Left ventricle myocardium inferior (tissue), 1 donor: ENCODE data around the gene TMEM184B. TPM values are rescaled to one million over a fixed set of nuclear protein-coding genes. Genes with fewer than 3 reads are reported as not detected.
A peak's percentile ranks its signal among the peaks of the same experiment; 100 is the strongest.

ENCODE experiments used
- DNase-seq: peaks from one replicate; pipeline ENCODE4 v3.0.0-alpha.2; 2020
- H3K27ac ChIP-seq: fragments of 200-600 bp; replicated peaks from 2 replicates; pipeline ENCODE4 v1.8.0; 2021
- H3K27me3 ChIP-seq: fragments of 200-600 bp; 2 replicates; pipeline ENCODE4 v1.8.0; 2021; ENCODE audit warnings: low read depth
- H3K36me3 ChIP-seq: fragments of 200-600 bp; 2 replicates; pipeline ENCODE4 v1.8.0; 2021
- H3K4me1 ChIP-seq: fragments of 200-600 bp; 2 replicates; pipeline ENCODE4 v1.8.0; 2021
- H3K4me3 ChIP-seq: fragments of 200-600 bp; 2 replicates; pipeline ENCODE4 v1.8.0; 2021; ENCODE audit warnings: mild to moderate bottlenecking, moderate library complexity
- H3K9me3 ChIP-seq: fragments of 200-600 bp; replicated peaks from 2 replicates; pipeline ENCODE4 v1.8.0; 2021
- intact Hi-C: fragments of 100-400 bp; cut with micrococcal nuclease; formaldehyde crosslinking; loops from one replicate; pipeline ENCODE4 v1.11.0; 2022
- total RNA-seq: library from RNA; stranded (reverse); fragmentation: NEBNext Ultra II Directional; extraction: Animal tissue kit (Norgen Biotek cat#: 25700); gene quantifications from one replicate; pipeline ENCODE4 v1.2.1, GENCODE V29; 2021
- TF ChIP-seq, protein P1 (sequence below): fragments of 200-600 bp; IDR thresholded peaks from 2 replicates; pipeline ENCODE4 v1.8.0; 2021; ENCODE audit warnings: antibody characterized with exemption, mild to moderate bottlenecking, borderline replicate concordance
- donor health status: DM: no; HTN: yes; CAD: no; lungs with severe emphysema.

The TMEM184B gene
- total RNA-seq, 1 donor from 2014 or later, result 50.6 TPM

DNA sequence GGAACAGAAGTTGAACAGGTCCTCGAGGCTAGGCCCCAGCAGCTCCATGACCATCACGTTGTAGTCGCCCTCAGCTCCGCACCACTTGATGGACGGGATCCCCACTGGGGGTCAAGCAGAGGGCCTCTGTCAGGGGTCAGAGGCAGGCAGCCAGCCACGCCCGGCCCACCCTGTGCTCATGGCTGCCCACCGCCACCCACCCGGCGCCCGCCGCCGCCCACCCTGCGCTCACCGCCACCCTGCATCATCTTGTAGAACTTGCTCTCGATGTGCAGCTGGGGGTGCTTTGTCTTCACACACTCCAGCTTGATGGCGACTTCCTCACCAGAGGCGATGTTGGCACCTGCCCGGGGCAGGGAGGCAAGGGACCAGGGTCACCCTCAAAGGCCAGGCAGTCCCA is 30.1 kb upstream of the TMEM184B start:
- no peaks in the 10 kb centered on the region for H3K27me3 ChIP-seq
- TF ChIP-seq, protein P1, sequence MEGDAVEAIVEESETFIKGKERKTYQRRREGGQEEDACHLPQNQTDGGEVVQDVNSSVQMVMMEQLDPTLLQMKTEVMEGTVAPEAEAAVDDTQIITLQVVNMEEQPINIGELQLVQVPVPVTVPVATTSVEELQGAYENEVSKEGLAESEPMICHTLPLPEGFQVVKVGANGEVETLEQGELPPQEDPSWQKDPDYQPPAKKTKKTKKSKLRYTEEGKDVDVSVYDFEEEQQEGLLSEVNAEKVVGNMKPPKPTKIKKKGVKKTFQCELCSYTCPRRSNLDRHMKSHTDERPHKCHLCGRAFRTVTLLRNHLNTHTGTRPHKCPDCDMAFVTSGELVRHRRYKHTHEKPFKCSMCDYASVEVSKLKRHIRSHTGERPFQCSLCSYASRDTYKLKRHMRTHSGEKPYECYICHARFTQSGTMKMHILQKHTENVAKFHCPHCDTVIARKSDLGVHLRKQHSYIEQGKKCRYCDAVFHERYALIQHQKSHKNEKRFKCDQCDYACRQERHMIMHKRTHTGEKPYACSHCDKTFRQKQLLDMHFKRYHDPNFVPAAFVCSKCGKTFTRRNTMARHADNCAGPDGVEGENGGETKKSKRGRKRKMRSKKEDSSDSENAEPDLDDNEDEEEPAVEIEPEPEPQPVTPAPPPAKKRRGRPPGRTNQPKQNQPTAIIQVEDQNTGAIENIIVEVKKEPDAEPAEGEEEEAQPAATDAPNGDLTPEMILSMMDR, result no peak
- peaks cover 54% of the 10 kb centered on the region for H3K36me3 ChIP-seq
- intact Hi-C loops, result no loop called here
- H3K27ac ChIP-seq, result peak overlapping the region; percentile 98
- no peaks in the 10 kb centered on the region for H3K9me3 ChIP-seq
- DNase-seq, result no peak
- peaks cover 94% of the 10 kb centered on the region for H3K4me1 ChIP-seq
- no peak overlapping the region for H3K4me3 ChIP-seq

DNA sequence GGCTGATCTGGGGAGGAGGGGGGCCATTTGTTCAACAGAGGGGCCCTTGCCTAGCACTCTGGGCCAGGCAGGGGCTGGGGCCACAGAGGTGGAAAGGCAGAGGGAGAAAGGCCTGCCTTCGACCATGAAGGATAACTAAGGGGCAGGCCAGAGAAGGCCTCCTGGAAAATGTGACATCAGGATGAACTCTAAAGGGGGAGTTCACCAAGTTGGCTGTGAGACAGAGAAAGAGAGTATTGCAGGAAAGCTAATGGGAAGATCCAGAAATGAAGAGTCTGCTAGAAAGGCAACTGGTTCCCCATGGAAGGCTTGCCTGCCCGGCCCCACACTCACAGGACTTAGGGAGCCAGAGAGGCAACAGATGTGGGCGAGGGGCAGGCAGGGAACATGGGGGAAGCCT is 28.1 kb upstream of the TMEM184B start:
- Histone ChIP-seq H3K4me1 (peaks cover 75% of the 10 kb centered on the region), H3K4me3 (no peak overlapping the region), H3K27ac (peak overlapping the region; percentile 66), H3K27me3 (no peaks in the 10 kb centered on the region), H3K9me3 (no peaks in the 10 kb centered on the region), H3K36me3 (peaks cover 74% of the 10 kb centered on the region)
- DNase-seq, result no peak
- TF ChIP-seq, protein P1, result no peak
- intact Hi-C loops, result no loop called here

DNA sequence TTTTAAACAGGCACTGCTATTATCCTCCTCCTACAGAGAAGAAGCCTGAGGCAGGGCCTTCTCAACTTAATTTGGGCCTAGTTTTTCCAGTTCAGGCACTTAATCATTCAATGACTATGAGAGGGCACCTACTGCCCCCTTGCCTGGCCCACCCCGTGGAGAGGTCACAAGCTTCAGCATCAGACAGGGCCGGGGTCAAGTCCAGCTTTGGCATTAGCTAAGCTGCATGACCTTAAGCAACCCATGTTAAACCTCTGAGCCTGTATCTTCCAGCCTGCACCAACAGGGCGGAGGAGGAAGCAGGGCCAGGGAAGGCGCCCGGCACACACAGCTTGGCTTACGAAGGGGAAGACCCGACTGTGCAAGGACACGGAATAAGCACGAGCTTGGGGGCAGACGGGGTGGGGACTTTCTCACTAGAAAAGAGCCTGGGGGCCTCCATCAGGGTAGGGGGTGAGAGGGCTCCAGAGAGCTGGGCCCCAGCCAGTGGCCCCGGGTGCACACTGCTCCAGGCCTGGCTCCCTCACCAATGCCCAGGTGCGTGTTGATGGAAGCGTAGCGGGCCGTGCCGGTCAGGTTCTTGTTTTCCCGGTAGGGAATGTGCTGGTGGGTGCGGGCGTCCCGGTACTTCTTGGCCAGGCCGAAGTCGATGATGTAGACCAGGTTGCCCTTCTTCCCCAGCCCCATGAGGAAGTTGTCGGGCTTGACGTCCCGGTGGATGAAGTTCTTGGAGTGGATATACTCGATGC is 27.6 kb upstream of the TMEM184B start:
- peak overlapping the region; percentile 66 for H3K27ac ChIP-seq
- intact Hi-C loops, result no loop called here
- no peak for DNase-seq
- no peak overlapping the region for H3K4me3 ChIP-seq
- peaks cover 79% of the 10 kb centered on the region for H3K36me3 ChIP-seq
- H3K9me3 ChIP-seq, result no peaks in the 10 kb centered on the region
- TF ChIP-seq, protein P1, result no peak
- H3K4me1 ChIP-seq, result peaks cover 75% of the 10 kb centered on the region
- no peaks in the 10 kb centered on the region for H3K27me3 ChIP-seq

DNA sequence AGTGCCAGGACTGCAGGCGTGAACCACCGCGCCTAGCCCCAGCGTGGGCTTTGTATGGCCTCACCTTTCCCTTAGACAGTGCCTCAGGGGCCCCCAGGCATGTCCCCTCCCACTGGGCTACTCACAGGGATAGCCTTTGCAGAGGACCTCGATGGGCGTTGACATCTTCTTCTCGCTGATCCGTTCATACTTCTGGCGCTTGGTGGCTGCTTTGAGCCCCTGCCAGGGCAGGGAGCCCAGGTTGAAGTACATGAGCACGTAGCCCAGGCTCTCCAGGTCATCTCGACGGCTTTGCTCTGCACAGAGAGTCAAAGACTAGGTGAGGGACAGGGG is 26.9 kb upstream of the TMEM184B start:
- H3K36me3 ChIP-seq, result peaks cover 85% of the 10 kb centered on the region

DNA sequence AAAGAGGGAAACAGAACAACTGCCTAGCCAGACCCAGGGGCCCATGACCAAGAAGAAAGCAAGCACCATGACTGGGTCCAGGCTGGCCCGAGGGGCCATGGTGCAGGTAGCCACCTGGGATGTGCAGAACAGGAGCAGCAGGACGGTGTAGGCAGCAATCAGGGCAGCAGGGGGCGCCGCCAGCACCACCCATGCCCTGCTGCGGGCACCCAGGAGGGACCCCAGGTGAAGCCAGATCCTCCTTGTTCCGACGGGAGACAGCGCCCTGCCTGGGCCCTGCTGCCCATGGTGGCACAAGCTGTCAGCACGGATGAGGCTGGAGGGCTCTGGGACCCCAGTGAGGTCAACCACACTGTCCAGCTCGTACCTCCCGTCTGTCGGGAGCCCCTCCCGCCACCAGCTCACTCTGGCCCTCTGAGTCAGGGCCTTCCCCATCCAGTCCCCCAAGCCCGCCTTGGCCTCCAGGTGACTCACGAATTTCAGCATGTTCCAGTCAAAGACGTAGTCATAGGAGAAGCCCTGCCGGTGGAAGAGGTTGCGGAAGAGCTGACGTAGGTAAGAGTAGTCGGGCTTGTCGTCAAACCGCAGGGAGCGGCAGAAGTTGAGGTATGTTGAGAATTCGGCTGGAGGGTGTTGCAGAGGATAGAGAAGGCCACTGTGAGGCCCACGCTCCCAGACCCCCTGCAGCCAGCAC is 25.6 kb upstream of the TMEM184B start:
- DNase-seq, result no peak
- no peaks in the 10 kb centered on the region for H3K27me3 ChIP-seq
- intact Hi-C loops, result no loop called here
- H3K4me1 ChIP-seq, result peaks cover 62% of the 10 kb centered on the region
- no peaks in the 10 kb centered on the region for H3K9me3 ChIP-seq
- H3K27ac ChIP-seq, result no peak overlapping the region
- H3K36me3 ChIP-seq, result peaks cover 98% of the 10 kb centered on the region
- H3K4me3 ChIP-seq, result no peak overlapping the region
- TF ChIP-seq, protein P1, result peak; percentile 43

More for the DNA sequence above, 26.9 kb upstream of the TMEM184B start:
- DNase-seq, result peak; percentile 46
- intact Hi-C loops, result no loop called here
- TF ChIP-seq, protein P1, result no peak
- no peaks in the 10 kb centered on the region for H3K9me3 ChIP-seq
- H3K27ac ChIP-seq, result peak overlapping the region; percentile 66
- peaks cover 70% of the 10 kb centered on the region for H3K4me1 ChIP-seq
- no peaks in the 10 kb centered on the region for H3K27me3 ChIP-seq
- no peak overlapping the region for H3K4me3 ChIP-seq
